NCI-H526 treated with DMSO at 0.1 percent for 48 hours (cell line): ENCODE results near the gene NPEPPS.
"Not testable (repeated sequence)": the region's sequence is repeated elsewhere in the genome, so short reads cannot be mapped to it uniquely, and the experiment has no call there.

Experiments
- DNase-seq: peaks from one replicate; lab custom pipeline; 2025; lab: John Stamatoyannopoulos, UW

Gene NPEPPS

GRCh38 chr17:47560517-47561043 is 29.7 kb downstream of the NPEPPS start:
- not testable (repeated sequence) for DNase-seq

- DNase-seq = not testable (repeated sequence)
Observed at GRCh38 chr17:47561698-47562405, 30.9 kb downstream of the NPEPPS start.

DNA sequence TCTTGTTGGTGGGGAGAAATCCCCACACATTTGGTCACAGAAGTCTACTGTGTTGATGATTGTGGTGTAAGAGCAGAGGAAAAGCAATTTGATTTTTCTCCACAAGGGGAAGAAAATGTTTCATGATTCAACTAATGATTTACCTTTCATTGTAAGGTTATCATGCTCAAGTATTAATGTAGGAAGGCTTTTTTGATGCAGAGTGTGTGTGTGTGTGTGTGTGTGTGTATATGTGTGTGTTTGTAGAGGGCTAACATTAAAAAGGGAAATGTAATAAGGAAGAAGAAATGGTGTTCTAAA is 31.4 kb downstream of the NPEPPS start:
- DNase-seq = not testable (repeated sequence)

DNA sequence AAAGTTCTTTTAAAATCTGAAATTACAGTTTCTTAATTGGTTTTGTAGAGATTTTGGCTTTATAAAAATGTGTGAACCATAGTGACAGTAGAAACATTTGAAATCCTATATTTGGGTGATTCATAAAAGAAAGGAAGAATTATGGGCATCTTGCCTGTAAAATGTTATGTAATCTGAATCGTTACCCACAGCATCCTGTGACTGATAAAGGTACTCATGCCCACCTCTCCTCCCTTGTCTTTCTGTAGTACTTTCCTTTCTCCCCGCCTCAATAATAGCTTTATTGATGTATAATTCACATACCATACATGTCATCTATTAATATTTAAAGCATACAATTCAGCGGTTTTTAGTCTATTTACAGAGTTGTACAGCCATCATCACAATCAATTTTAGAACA is 36.4 kb downstream of the NPEPPS start:
- not testable (repeated sequence) for DNase-seq

DNA sequence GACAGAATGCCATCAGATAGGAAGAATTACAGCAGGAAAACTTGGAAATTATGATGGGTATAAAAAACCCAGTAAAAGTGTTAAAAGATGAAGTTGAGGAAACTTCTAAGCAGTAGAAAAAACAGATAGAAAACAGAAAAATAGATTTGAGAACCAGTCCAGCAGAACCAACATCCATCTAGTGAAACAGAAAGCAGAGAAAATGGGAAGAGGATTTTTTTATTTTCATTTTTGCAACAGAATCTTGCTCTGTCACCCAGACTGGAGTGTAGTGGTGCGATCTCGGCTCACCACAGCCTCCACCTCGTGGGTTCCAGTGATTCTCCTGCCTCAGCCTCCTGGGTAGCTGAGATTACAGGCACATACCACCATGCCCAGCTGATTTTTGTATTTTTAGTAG is 41.7 kb downstream of the NPEPPS start:
- DNase-seq = not testable (repeated sequence)

GRCh38 chr17:47582416-47582815 is 51.5 kb downstream of the NPEPPS start:
- not testable (repeated sequence) for DNase-seq

DNA sequence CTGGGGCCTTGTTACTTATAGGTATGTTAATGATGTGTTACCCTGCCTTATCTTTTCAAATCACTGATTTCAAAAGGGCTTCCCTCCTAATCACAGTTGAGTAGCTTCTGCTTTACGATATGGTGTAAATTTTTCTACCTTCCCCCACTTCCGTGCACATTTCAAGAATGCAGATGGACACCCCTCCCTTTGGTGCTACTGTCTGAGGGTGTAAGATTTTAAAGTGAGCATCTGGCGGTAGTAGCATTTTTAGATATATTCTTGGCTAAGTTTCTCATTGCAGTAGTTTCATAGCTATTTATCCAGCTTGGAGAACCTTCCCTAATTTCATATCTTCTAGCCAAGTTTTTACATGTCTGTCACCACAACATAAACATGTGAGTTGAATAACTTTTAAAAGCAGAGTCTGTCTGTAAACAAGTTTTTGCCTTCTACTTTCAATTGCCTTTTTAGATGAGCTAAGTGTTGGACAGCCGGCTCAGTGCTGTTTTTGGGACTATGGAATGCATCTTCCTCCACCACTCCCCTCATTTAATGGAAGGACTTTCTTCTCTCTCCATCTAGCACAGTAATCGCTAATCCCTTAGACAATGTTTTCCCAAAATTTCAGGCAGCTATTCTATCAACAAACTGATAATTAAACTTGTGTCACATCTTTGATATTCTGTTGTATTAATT is 55.6 kb downstream of the NPEPPS start:
- DNase-seq = not testable (repeated sequence)

DNA sequence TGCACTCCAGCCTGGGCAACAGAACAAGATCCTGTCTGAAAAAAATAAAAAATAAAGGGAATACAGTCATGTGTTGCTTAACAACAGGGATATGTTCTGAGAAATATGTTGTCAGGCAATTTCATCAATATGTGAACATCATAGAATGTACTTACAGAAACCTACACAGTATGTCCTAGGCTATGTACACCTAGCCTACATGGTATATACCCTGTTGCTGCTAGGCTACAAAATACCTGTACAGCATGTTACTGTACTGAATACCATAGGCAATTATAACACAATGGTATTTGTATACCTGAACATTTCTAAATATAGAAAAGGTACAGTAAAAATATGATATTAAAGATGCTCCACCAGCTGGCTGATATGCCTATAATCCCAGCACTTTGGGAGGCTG is 62.6 kb downstream of the NPEPPS start:
- DNase-seq = not testable (repeated sequence)

DNA sequence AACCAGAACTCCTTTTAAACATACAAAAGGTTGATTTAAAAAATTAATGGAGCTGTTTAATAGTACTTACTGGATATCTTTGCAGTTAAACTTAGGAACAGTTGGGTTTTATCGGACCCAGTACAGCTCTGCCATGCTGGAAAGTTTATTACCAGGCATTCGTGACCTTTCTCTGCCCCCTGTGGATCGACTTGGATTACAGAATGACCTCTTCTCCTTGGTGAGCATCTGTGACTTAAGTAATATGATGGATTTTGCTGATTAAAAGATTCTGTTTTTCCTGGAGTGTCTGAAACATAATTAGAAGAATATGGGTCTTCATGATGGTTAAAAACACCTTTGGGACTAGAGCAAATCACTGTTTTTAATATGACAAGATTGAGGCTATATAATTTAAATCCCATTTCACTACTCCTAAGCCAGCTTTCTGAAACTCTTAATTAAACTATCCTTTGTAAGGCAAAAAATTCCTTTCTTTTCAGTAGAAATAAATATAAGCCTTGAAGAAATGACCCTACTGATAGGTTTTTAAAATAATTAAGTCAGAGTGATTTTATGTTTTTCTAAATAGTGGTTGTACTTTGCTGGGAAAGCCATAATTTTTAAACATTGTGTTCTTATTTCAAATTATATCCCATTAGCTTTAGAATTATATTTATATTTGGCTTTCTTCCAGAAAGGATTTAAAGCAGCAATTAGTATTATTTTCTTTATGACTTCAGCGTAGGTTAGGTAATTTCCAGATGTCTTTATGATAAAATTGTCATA is 73.1 kb downstream of the NPEPPS start:
- DNase-seq = no peak

GRCh38 chr17:47604598-47604927 is 73.7 kb downstream of the NPEPPS start:
- peak; percentile 23 for DNase-seq

DNA sequence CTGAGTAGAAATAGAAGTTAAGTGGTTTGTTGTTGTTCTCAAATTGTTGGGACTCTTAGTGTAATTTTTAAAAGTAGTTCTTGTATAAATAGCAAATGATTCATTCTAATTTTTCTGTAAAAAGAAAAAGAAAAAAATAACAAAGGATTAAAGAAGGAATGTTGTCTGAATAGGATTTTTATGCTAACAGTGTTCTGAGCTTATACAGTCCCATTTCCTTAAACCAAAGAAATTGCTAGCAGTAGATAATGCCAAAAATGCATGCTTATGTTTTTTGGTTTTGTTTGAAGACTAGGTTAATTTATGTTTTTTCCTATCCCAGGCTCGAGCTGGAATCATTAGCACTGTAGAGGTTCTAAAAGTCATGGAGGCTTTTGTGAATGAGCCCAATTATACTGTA is 74.1 kb downstream of the NPEPPS start:
- DNase-seq = no peak

- DNase-seq = no peak
Observed at GRCh38 chr17:47607481-47607880, 76.6 kb downstream of the NPEPPS start.

GRCh38 chr17:47611372-47612350 is 80.8 kb downstream of the NPEPPS start:
- peak; percentile 75 for DNase-seq

DNA sequence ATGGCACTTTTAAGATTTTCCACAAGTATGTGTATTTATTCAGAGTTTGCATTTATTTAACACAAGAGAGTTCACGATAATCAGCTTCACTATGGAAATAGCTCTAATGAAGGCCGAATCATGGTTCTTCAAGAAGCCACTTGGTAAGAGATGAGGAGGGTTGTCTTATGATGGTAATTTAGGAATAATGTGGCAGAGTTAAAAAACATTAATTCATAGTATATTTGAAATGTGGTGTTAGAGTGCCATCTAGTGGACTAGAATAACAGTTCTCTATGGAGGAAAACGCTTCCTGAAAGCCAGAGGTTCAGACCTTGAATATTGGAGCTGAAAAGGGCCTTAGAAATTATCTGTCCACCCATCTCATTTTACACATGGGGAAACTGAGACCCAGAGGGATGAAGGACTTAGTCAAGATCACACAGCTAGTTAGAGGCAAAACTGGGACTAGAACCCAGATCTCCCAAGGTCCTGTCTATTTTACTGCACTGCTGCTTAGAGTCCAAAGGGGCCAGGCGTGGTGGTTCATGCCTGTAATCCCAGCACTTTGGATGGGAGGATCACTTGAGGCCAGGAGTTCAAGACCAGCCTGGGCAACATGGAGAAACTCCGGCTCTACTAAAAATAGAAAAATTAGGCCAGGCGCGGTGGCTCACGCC is 85.0 kb downstream of the NPEPPS start:
- DNase-seq = peak; percentile 39

GRCh38 chr17:47618410-47618809 is 87.5 kb downstream of the NPEPPS start:
- DNase-seq = no peak

DNA sequence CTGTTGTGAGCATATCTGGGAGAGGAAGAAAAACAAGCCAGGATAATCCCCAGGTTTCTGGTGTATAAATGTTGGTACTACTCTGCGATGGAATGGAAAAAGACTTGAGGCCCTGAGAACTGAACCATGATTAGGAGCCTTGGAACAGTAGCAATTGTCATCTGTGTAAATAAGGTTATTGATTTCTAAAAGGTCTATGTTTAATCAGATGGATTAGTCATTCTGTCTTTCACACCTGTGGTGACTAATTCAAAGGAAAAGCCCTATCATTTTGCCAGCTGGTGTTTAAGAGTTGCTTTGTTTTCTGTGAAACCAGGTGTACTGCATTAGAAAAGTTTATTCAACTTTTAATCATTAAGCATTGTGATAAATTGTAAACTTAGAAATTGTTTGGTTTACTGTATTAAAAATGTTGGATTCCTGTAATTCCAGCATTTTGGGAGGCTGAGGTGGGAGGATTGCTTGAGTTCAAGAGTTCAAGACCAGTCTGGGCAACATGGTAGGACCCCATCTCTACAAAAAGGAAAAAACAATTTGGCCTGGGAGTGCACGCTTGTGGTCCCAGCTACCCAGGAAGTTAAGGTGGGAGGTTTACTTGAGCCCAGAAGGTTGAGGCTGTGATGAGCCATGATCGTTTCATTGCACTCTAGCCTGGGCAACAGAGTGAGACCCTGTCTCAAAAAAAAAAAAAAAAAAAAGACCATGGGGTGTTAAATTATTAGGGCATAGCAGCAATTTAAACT is 89.8 kb downstream of the NPEPPS start:
- no peak for DNase-seq

GRCh38 chr17:47621293-47622179 is 90.6 kb downstream of the NPEPPS start:
- no peak for DNase-seq

DNA sequence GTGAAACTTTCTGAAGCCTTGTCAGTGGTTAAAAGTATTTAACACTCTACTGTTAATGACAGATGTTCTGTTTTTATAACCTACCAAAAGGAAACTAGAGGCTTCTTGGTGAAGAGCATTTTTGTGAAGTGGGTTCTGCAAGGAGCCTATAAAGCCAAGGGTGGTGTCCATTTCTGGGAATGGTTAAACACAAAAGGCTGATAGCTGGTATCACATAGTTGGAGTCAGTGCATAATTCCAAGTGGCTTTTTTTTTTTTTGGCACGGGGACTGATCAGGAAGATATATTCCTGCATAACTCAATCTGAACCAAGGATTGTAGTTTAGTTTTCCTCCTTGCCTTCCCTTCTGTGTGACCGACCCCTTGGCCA is 91.3 kb downstream of the NPEPPS start:
- DNase-seq = no peak

GRCh38 chr17:47624727-47625068 is 93.8 kb downstream of the NPEPPS start:
- DNase-seq = no peak
